ENCODE measurements around the gene NUP43.
A peak's percentile ranks its signal among the peaks of the same experiment; 100 is the strongest.

Gene NUP43

GRCh38 chr6:149717588-149718458 lies 28.5 kb downstream of the NUP43 start, which contains the start of gene LATS1:
LATS1 (minus strand) TSS chr6:149718101; CDS start chr6:149702126, 15,975 bp downstream.
- in situ Hi-C loops (cut with MboI; ENCODE audit: low sequenced_read_pairs, unreplicated experiment), result no loop called here
- DNase-seq (ENCODE audit: low spot score), result peak; percentile 93
- no peak for TF ChIP-seq CTCF (IDR thresholded peaks at IDR 0.05; ENCODE audit: borderline replicate concordance, control extremely low read depth, extremely low read depth, insufficient read depth, missing control alignments)

GRCh38 chr6:149717255-149717587 lies 29.1 kb downstream of the NUP43 start:
- no peak for TF ChIP-seq CTCF (IDR thresholded peaks at IDR 0.05; ENCODE audit: borderline replicate concordance, control extremely low read depth, extremely low read depth, insufficient read depth, missing control alignments)
- no peak for DNase-seq (ENCODE audit: low spot score)
- in situ Hi-C loops (cut with MboI; ENCODE audit: low sequenced_read_pairs, unreplicated experiment), result no loop called here

- in situ Hi-C loops (cut with MboI; ENCODE audit: low sequenced_read_pairs, unreplicated experiment), result no loop called here
- DNase-seq (ENCODE audit: low spot score), result peak; percentile 50
- no peak for TF ChIP-seq CTCF (IDR thresholded peaks at IDR 0.05; ENCODE audit: borderline replicate concordance, control extremely low read depth, extremely low read depth, insufficient read depth, missing control alignments)
Observed at GRCh38 chr6:149716181-149716963, 30.0 kb downstream of the NUP43 start.

DNA sequence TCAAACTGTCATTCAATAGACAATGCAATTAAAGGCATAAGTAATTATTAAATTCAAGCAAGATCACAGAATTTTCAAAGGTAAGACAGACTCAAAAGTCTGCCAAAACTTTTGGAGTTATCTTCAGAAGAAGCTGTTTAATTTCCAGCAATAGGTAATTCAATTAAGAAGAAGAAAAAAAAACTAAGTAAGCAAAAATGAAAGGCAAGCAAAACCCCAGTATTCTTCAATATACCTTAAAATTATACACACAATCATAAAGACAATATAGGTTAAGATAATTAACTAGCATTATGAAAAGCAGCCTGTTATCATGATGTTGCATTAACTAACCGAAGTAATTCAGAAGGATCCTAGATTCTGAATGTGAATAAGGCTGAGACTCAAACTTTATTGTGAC lies 31.9 kb downstream of the NUP43 start:
- in situ Hi-C loops (cut with MboI; ENCODE audit: low sequenced_read_pairs, unreplicated experiment), result no loop called here
- TF ChIP-seq CTCF (IDR thresholded peaks at IDR 0.05; ENCODE audit: borderline replicate concordance, control extremely low read depth, extremely low read depth, insufficient read depth, missing control alignments), result no peak
- DNase-seq (ENCODE audit: low spot score), result no peak

DNA sequence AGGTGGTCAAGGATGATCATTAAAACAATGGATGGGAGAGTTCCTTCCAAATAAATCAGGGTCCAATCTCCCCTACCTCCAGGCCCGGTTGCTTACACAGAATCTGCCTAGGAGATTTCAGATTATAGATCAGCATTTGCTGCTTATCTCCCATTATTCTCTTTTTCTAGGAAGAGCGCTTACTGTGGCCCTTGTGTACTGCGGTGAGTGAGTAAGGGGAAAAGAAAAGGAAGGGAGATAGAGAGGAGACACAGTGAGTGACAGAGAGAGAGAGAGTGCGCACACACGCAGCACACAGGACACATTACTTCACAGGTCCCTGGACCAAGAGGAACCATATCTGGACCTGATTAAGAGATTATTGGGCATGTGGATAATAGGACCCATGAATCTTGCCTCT lies 34.6 kb downstream of the NUP43 start:
- no peak for DNase-seq (ENCODE audit: low spot score)
- in situ Hi-C loops (cut with MboI; ENCODE audit: low sequenced_read_pairs, unreplicated experiment), result no loop called here
- TF ChIP-seq CTCF (IDR thresholded peaks at IDR 0.05; ENCODE audit: borderline replicate concordance, control extremely low read depth, extremely low read depth, insufficient read depth, missing control alignments), result no peak

DNA sequence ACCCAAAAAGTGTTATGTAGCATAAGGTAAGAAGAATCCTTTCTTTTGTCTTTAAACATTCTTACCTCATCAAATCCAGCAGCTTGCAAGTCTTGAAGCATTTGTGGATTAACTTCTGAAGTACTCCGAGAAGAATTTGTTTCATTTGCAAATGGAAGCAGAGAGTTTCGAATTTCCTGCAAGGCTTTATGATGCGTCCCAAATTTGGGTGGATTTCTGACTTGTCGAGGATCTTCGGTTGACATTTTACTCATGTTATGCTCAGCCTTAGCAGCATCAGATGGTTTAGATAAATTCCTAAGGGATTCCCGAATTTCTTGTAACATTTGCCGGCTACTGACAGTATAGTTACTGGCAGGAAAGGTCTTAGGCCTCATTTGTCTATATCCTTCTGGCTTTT lies 44.6 kb downstream of the NUP43 start:
- DNase-seq (ENCODE audit: low spot score), result no peak
- in situ Hi-C loops (cut with MboI; ENCODE audit: low sequenced_read_pairs, unreplicated experiment), result no loop called here
- TF ChIP-seq CTCF (IDR thresholded peaks at IDR 0.05; ENCODE audit: borderline replicate concordance, control extremely low read depth, extremely low read depth, insufficient read depth, missing control alignments), result no peak
